ENCODE measurements around the gene TP53I11.

Gene TP53I11

DNA sequence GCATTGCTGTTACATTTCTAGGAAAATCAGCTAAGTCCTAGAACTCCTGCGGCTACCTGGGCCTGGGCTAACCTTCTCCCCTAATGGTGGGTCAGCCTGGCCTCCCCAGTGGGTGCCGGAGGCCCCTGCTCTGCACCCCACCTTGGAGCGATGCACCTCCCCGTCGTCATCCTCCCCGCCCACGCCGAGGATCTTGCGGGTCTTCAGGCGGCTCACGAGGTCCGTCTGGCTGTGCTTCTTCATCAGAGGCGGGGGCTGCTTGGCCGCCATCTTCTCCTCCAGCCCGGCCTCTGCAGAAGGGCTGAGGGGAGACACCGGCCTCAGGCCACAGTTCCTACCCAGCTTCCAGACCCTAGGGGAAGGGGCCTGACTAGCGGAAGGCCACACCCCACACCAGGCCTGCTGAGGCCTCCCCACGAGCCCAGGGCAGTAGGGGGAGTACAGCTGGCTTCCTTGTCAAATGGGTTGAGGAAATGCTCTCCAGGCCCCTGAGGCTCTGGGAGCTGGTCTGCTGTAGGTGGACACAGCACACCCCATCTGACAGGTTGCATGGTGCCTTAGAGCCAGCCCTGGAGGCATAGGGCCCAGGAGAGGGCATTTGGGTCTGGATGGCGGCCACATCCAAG lies 12.5 kb downstream of the TP53I11 start:
- DNase-seq: no peak

DNA sequence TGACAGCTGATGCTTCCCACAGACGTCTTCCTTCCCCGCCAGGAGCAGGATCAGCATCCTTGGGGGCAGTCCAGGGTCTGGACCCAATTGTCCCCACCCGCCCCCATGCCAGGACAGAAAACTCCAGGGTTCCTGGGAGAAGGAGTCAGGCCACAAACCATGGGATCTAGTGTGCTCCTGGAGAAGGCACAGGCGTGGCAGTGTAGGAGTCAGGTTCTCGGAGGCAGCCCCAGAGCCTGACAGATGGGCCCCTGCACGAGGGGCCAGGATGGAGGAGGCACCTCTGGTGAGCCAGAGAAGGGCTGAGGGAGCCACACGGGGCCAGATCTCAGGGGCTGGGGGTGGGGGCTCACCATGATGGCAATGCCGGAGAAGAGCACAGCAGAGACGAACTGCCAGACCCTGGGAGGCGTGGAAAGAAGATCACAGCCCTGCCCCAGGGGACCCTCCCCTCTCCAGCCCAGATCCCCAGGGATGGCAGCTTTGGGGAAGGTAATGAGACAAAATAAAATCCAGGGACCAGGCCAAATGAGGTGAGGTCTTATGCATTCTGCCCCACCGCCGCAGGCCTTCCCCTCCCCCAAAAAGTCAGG lies 13.6 kb downstream of the TP53I11 start:
- no peak for DNase-seq

DNA sequence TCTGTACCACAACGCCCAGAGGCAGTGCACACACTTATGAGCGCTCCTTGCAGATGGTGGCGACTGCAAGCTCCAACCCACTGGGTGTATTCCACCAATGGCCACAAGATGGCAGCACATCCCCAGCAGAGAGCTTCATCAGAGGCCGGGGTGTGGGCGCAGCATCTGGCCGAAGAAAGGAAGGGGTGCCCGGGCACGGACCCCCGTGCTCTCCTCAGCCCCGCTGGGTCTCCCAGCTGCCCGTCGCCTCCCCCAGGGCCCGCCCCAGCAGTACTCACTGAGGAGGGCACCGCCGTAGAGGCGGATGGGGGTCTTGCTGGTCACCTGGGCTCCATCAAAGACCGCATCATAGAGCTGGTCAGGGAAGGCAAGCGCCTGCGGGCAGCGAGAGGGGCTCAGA lies 14.2 kb downstream of the TP53I11 start:
- peak; percentile 83 for DNase-seq

DNA sequence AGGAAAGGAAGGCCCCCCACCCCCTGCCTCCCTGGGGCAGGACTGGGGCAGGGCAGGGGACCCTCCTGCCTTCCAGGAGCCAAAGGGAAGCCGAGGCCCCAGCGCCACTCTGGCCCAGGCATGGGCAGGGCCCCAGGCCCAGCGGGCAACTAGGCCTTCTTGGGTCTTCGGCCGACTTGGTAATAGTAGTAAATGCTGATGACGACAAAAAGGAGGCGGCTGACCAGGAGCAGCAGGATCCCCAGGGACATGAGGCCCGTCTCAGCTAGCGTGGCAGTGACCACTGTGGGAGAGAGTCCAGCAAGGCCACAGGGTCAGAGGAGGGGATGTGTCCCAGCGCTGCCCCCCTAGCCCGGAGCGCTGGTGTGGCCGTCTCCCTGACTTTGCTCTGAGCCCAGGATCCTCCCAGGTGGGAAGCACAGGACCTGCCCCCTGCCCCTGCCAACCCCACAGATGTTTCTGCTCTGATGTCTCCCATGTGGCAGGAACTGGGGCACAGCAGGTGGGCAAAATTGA lies 15.9 kb downstream of the TP53I11 start:
- DNase-seq: no peak

DNA sequence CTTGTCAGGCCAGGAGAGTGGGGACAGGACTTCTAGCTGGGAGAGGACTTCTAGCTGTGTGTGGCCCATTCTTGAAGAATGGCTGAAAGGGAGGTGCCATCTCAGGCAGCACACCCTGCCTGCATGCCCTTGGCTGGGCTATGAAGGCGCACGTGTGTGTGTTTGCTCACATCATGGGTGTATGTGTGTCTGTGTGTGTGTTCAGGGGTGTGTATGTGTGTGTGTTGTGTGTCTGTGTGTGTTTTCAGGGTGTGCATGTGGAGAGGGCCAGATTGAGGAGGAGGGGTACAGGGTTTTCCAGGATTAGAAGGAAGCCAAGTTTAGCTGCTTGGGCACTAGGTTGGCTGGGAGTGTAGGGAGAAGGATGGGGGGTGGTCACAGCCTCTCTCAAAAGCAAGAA lies 16.6 kb downstream of the TP53I11 start:
- no peak for DNase-seq

DNA sequence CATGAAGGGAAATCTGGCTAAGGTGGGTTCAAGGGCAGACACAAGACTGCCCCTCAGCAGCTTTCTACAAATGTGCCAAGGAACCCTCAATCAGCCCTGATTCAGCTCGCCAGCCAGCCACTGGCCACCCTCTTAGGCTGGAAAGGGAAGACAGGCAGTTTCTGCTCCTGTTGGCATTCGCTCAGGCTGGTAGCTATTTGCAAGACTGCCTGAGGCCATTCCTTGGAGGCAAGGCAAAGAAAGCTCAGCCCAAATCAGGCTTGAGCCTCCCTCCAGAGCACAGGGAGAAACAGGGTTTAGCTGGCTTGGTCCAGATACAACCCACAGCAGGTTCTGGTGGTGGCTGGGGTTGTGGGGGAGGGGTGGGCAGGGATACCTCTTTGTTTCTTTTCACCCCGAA lies 19.2 kb downstream of the TP53I11 start:
- DNase-seq: no peak

DNA sequence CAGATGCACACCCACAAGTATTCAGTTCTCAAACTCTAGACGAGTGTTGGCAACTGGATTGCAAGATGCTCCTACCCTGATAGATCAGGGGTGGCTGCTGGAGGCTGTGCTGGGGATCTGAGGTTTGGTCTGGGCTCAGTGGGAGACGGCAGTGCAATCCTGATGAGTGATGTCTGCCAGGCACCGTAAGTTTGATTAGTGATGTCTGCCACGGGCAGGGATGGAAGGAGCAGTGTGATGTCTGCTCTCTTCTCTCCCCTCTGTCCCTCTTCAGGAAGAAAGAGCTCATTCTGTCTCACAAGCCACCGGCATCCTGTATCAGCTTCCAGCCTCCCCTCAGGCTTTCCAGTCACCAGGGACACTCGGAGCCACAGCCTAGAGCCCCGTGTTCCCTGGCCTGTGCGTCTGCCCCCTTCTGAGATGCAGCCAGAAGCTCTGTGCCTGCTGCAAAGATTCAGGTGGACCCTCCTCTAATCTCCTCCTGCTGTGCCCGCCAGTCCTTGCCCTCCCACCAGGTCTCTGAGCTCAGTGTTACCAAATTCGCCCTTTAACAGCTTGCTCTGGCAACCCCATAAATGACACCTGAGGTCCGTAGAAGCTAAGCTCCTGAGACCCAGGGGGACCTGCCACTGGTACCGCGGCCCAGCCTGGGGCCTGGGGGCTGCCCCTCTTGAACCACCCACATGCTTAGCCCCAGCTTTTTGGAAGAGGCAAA lies 19.9 kb downstream of the TP53I11 start:
- no peak for DNase-seq

DNA sequence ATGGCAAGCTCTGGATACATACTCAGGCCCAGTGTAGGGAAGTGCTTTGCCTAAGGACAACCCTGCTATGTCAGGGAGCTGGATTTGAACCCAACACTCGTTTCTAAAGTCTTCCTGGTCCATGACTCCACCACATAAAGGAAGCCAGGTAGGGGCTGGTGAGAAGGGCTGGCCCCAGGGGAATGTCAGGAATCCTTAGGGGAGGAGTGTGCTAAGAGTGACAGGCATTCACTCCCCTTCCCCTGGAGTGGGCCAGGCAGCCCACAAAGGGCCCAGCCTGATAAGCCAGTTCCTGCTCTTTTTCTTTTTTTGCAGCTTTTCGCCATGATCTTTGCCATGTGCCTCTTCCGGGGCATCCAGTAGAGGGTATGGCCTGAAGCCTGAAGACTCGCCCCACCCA lies 21.9 kb downstream of the TP53I11 start:
- no peak for DNase-seq

DNA sequence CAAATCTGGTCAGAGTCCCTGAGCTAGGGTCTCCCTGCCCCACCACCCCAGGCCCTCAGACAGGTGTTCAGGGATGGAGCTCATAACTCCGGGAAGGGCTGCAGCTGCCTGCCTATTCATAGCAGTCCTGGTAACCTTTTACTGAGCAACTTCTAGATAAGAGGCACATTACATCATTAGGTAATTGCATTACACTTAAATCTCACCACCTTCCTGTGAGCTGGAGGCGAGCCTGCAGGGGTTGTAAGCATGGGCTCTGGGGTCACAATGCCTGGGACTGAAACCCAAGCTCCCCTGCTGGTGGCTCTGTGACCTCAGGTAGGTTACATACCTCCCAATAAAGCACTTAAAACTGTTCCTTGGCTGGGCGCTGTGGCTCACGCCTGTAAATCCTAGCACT lies 22.5 kb downstream of the TP53I11 start:
- DNase-seq: no peak

DNA sequence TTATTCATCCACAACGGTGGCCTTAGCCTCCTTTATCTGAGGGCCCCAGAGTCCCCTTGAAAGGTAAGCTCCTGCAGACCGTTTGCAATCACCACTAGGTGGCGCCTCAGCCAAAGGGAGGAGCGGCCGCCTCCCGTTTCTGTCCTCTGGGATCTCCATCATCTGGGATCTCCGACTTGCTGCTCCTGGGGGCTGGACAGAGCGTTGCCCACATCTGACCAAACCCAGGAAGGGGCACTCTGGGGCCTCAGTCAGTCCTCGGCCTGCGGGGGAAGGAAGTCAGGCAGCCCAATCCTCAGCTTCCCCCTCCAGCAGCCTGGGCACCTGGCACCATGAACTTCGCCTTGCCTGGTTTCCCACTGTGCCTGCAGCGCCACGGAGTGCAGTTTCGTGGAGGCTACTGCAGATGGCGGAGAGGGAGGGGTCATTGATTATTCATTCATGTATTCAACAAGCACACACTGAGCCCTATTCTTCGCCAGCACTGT lies 23.5 kb downstream of the TP53I11 start:
- peak; percentile 56 for DNase-seq

DNA sequence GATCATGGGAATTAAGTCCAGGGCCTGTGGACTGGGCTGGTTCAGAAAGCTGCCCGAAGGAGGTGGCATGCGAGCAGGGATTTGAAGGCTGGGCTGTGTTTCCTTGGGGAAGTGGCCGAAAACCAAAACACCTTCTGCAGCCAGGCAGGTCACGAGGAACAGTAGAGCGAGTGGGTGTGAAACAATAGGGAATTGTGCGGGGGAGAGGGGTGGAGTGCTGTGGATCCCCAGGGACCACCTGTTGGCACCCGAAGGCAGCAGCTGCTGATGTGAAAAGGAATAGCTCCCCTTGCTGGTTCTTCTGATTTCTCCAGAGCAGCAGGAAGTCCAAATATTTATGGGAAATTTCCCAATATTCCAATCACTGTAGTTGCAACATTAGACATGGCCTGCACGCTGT lies 24.6 kb downstream of the TP53I11 start:
- no peak for DNase-seq

DNA sequence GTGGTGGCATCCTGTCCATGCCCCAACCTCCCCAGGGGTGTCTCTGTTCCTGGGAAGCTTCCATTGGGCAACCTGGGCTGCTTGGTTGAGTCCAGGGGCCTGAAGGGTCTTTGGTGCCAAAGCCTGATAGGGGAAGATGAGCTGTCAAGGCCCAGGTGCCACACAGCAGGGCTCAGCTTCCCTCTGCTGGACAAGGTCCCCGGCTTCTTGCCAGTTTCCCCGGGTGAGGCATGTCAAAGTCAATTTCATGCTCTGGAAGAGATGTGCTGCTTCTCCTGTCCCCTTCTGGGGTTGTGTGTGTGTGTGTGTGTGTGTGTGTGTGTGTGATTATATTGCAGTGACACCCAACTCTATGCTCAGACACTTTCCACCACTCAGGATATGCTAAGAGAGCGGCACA lies 26.9 kb downstream of the TP53I11 start:
- no peak for DNase-seq

DNA sequence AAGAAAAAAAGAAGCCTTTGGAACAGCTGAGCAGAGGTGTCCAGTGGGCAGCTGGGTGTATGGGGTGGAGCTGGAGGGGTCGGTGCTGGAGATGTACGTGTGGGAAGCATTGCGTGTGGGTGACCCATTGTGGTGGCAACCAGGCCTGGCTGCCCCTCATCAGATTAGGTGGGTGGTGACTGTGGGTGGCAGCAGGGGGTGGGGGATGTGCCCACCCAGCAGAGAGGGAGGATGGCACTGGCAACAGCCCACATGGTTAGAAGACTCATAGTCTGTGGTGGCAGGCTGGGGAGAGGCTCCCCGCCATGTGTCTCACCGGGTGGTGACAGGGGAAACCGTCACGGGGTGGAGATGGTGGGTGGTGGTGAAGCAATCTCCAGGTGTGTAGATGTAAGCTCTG lies 27.6 kb downstream of the TP53I11 start:
- DNase-seq: no peak

DNA sequence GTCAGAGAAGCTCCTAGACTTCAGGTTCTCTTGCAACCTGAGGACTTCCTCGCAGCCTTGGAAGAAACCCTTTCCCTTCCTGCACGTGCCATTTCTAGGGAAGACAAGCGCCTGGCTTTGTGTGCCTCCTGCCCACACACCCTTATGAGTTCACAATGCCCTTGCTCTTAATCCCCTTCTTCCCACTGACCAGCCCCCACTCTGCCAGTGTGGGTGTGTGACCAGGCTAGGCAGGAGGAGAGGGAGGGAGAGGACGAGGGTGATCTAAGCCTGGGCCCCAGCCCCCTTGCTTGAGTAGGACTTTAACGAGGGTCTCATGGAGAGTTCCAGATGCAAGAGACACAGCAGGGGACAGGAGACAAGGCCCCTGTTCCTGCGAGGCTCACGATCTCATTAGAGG lies 30.2 kb downstream of the TP53I11 start:
- DNase-seq: no peak

DNA sequence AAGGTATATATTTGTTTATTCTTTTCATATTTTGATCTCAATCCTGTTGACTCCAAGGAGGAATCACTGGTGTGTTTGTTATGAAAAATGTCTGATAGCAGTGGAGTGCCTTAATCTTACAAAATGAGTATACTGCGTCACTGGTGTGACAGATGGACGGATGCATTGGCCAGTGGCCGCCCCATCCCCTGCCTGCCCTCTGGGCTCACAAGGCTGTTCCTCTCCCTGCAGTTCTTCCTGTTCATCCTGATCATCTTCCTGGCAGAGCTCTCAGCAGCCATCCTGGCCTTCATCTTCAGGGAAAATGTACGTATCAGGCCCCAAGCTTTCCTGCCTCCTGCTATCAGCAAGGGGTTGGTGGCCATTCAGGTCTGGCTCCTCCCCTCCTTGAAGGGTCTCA lies 32.9 kb downstream of the TP53I11 start:
- no peak for DNase-seq

DNA sequence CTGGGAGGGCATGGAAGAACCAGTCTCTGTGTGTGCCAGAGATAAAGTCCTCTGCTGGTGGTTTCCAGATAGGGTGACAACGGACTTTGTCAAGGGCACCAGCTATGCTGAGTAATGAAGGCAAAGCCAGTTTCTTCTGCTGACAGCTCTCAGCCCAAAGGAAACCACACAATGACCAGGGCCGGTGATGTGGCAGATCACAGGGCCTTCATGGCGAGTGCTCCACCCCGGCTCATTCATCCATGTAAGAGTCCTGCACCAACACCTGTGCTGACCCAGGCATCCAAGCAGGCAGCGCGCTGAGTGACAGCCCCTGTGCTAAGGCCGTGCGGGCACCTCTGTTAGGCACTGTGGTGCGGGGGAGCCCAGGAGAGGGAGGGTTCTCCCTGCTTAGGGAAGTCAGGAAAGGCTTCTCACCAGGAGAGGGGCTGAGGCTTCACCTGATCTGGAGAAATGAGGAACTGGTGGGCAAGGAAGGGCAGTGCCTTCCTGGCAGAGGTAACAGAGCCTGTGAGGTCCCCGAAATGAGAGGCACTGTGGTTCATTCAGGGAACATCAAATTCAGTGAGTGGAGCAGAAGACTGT lies 33.8 kb downstream of the TP53I11 start:
- DNase-seq: no peak

DNA sequence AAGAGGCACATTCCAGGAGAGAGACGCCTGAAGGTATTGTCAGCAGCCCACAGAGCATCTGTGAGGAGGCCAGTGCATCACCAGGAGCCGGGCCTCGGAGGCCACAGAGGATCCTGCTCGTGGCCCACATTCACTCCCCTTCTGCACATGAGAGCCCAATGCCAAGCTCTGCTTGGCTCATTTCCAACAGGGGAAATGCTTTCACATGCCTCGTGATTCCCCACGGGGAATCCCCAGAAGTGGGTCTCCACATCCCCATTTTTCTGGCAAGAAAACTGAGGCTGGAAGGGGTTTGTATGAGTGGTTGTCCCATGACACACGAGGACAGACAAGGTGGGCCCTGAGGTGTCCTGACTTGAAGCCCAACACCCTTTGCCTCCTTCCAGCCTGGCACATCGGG lies 34.4 kb downstream of the TP53I11 start:
- no peak for DNase-seq

DNA sequence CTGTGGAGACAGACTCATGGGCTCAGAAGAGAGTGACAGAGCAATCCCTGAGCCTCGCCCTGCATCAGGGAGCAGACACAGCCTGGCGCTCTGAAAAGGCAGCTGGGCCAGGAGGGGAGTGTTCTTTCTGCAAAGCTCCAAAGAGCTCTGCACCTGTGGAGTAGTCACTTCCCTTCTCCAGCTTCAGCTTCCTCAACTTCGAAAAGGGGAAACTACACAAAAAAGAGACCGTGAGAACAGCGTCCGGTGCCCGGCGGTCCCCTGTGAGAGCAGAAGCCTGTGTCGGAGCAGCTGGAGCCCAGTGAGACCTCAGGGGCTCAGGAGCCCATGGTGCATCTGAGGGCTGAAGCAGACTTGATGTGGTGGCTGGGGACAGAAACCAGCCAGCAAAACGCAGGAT lies 35.1 kb downstream of the TP53I11 start:
- DNase-seq: no peak

DNA sequence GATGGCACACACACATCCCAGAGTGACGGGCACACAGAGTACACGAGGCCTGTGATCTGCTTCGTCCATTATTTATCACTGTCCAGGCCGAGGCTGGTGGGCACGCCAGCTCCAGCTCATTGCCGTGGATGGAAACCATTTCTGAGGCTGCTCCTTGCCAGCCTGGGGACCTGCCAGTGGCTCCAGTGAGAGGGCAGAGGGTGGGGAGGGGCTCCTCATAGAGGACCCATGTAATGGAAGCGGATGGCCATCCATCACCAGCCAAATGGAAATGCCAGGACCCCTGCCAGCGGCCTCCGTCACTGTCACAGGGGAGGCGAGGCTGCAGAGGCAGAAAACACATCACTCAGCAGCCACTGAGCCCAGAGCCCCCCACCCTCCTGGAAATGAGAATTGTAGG lies 35.7 kb downstream of the TP53I11 start:
- DNase-seq: no peak

DNA sequence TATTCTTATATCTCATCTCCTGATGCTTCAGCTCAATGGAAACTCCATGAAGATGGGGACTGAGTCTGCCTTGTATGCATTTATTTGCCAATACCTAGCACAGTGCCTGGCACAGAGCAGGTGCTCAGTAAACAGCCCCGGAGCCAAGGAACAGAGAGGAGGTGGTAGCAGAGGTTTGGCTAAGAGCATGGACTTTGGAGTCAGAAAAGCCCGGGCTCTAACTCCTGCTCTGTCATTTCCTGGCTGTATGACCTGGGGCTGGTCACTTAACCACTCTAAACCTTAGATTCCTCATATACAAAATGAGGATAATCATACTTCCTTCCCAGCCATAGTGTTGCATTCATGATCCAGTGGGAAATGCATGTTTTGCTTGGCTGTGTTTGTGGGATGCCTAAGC lies 36.6 kb downstream of the TP53I11 start:
- DNase-seq: no peak

DNA sequence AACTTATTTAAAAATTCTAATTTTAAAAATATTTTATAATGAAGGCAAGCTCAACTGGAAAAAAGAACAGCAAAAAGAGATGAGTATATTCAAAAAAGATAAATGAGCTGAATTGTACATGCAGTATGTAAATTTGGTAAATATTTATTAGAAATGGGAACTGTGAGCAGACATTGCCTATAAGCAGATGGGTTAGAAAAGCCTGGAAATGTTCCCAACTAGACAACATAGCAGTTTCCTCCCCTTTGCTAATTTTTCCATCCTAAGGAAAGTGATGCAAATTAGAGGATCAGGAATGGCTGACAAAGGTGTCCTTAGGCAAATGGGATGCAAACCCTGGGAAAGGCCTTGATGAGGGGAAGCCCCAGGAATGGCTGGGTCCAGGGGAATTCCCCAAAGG lies 37.2 kb downstream of the TP53I11 start:
- DNase-seq: no peak

DNA sequence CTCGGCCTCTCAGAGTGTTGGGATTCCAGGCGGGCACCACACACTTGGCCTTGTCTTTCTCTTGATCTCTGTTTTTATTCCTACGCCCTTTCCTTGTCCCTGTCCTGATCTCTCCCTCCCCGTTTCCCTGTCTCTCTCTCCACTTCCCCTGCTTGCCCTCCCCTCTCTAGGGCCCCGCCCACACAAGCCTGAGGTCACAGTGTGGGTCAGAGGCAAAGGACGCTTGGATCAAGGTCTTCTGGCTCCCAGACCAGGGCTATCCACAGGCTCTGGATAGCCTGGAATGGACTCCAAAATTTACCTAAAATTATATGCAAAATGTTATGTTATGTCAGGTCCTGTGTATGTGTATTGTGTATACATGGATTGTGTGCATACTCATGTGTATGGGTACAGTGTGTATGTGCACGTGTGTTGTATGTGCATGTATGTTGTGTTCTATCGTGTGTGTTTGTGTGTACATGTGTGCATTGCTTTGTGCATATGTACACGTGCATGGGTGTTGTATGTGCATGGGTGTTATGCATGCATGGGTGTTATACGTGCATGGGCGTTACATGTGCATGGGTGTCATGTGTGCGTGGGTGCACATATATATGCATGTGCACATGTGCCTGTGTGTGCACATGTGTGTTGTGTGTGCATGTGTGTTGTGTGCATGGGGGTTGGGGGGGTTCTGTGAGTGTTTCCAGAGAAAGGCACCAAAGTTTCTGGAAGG lies 38.3 kb downstream of the TP53I11 start:
- DNase-seq: no peak
